IMR-90 (cell line): Measurements from ENCODE around the gene SLC6A17. TPM values are rescaled to one million over a fixed set of nuclear protein-coding genes. Genes with fewer than 3 reads are reported as not detected.

Experiments
- ATAC-seq: fragments of 200-7000 bp; cut with Tn5 transposase; 2 replicates; pipeline ENCODE4 v1.9.1; 2020; ENCODE audit warnings: low read depth, mild to moderate bottlenecking, moderate library complexity
- BruUV-seq: library from RNA; stranded (reverse); fragments of 400-500 nt; replicated peaks from 2 replicates; lab custom pipeline; 2021; lab: Mats Ljungman, UMichigan
- CTCF ChIA-PET: fragments of 300-600 bp; formaldehyde crosslinking; extraction: SDS; loops from one replicate; lab custom pipeline; 2021; ENCODE audit warnings: antibody characterized with exemption; lab: Yijun Ruan, JAX
- POLR2A ChIA-PET: fragments of 300-600 bp; sonication (Branson Sonifier 250); formaldehyde crosslinking; loops from one replicate; lab custom pipeline; 2022; ENCODE audit warnings: antibody characterized with exemption; ENCODE audit not compliant: unreplicated experiment; lab: Charles Lee
- DNase-seq: peaks from one replicate; pipeline ENCODE4 v3.0.0; 2013
- H2AFZ ChIP-seq: replicated peaks from 2 replicates; pipeline ENCODE3; 2013; ENCODE audit warnings: low read length, mild to moderate bottlenecking; ENCODE audit not compliant: poor library complexity
- H2AK5ac ChIP-seq: 2 replicates; pipeline ENCODE4 v1.6.1; 2013; ENCODE audit warnings: low read depth, low read length, inconsistent platforms
- H2AK9ac ChIP-seq: replicated peaks from 2 replicates; pipeline ENCODE3; 2013; ENCODE audit warnings: mild to moderate bottlenecking, low read depth, low read length, moderate library complexity; ENCODE audit not compliant: poor library complexity
- H2BK120ac ChIP-seq: 2 replicates; pipeline ENCODE4 v1.6.1; 2013; ENCODE audit warnings: low read depth, low read length, inconsistent platforms
- H2BK15ac ChIP-seq: 3 replicates; pipeline ENCODE4 v1.6.1; 2013; ENCODE audit warnings: low read depth, low read length, inconsistent platforms
- H2BK20ac ChIP-seq: 2 replicates; pipeline ENCODE4 v1.6.1; 2013; ENCODE audit warnings: low read depth, mild to moderate bottlenecking, inconsistent platforms, low read length, moderate library complexity
- H2BK5ac ChIP-seq: 2 replicates; pipeline ENCODE4 v1.6.1; 2013; ENCODE audit warnings: mild to moderate bottlenecking, low read depth, low read length, inconsistent platforms; ENCODE audit not compliant: poor library complexity, severe bottlenecking
- H3K14ac ChIP-seq: replicated peaks from 2 replicates; pipeline ENCODE4 v1.6.1; 2013; ENCODE audit warnings: low read depth, low read length, inconsistent platforms
- H3K18ac ChIP-seq: 2 replicates; pipeline ENCODE4 v1.6.1; 2013; ENCODE audit warnings: low read depth, low read length, control low read depth
- H3K23ac ChIP-seq: 2 replicates; pipeline ENCODE4 v1.6.1; 2013; ENCODE audit warnings: low read depth, low read length, inconsistent platforms
- H3K27ac ChIP-seq: 2 replicates; pipeline ENCODE4 v1.5.1; 2013; ENCODE audit warnings: mild to moderate bottlenecking, control low read depth, low read length; ENCODE audit not compliant: insufficient read depth
- H3K27me3 ChIP-seq: 2 replicates; pipeline ENCODE4 v1.6.1; 2013; ENCODE audit warnings: low read length; ENCODE audit not compliant: control insufficient read depth, insufficient read depth
- H3K36me3 ChIP-seq: 2 replicates; pipeline ENCODE4 v1.6.1; 2013; ENCODE audit warnings: low read length, mixed read lengths; ENCODE audit not compliant: control insufficient read depth, insufficient read depth
- H3K4ac ChIP-seq: 2 replicates; pipeline ENCODE4 v1.6.1; 2013; ENCODE audit warnings: low read depth, low read length, inconsistent platforms
- H3K4me1 ChIP-seq: 2 replicates; pipeline ENCODE4 v1.6.1; 2013; ENCODE audit warnings: low read length, mixed read lengths; ENCODE audit not compliant: control insufficient read depth, insufficient read depth
- H3K4me2 ChIP-seq: 2 replicates; pipeline ENCODE4 v1.6.1; 2013; ENCODE audit warnings: low read depth, mild to moderate bottlenecking, control low read depth, low read length, moderate library complexity
- H3K4me3 ChIP-seq: 2 replicates; pipeline ENCODE4 v1.5.1; 2013; ENCODE audit warnings: low read depth, mild to moderate bottlenecking, control low read depth, low read length, moderate library complexity; ENCODE audit not compliant: insufficient read depth
- H3K56ac ChIP-seq: 2 replicates; pipeline ENCODE4 v1.6.1; 2013; ENCODE audit warnings: low read length, inconsistent platforms; ENCODE audit not compliant: insufficient read depth; ENCODE audit errors: extremely low read depth
- H3K79me1 ChIP-seq, 2 experiments: 2 replicates each; pipeline ENCODE4 v1.6.1; 2013; ENCODE audit warnings: low read length in 2 of 2, inconsistent platforms in 1 of 2, low read depth in 1 of 2
- H3K9ac ChIP-seq: 2 replicates; pipeline ENCODE4 v1.6.1; 2013; ENCODE audit warnings: low read depth, low read length, control low read depth
- H3K9me1 ChIP-seq: 2 replicates; pipeline ENCODE4 v1.6.1; 2013; ENCODE audit warnings: low read length, inconsistent platforms; ENCODE audit not compliant: insufficient read depth
- H3K9me3 ChIP-seq: 2 replicates; pipeline ENCODE4 v1.6.1; 2013; ENCODE audit warnings: low read length; ENCODE audit not compliant: control insufficient read depth, insufficient read depth
- H4K20me1 ChIP-seq: 2 replicates; pipeline ENCODE4 v1.6.1; 2013; ENCODE audit warnings: low read length, inconsistent platforms; ENCODE audit not compliant: insufficient read depth
- H4K5ac ChIP-seq: 2 replicates; pipeline ENCODE4 v1.6.1; 2013; ENCODE audit warnings: mild to moderate bottlenecking, low read depth, low read length, control low read depth
- H4K8ac ChIP-seq, 2 experiments: 2 replicates each; pipeline ENCODE4 v1.6.1; 2013; ENCODE audit warnings: low read depth in 2 of 2, low read length in 2 of 2, control low read depth in 1 of 2, inconsistent platforms in 1 of 2
- H4K91ac ChIP-seq: 2 replicates; pipeline ENCODE4 v1.6.1; 2013; ENCODE audit warnings: low read depth, low read length, inconsistent platforms; ENCODE audit not compliant: insufficient read depth
- CHD1 ChIP-seq: IDR thresholded peaks from 2 replicates; pipeline ENCODE4 v1.6.1; 2012; ENCODE audit warnings: low read depth, low read length, improper control_type of control experiment
- MAZ ChIP-seq: IDR thresholded peaks from 2 replicates; pipeline ENCODE4 v1.6.1; 2012; ENCODE audit warnings: low read depth, mild to moderate bottlenecking, low read length, improper control_type of control experiment, moderate library complexity, borderline replicate concordance
- MXI1 ChIP-seq: IDR thresholded peaks from 2 replicates; pipeline ENCODE4 v1.6.1; 2012; ENCODE audit warnings: low read depth, mild to moderate bottlenecking, low read length, moderate library complexity, borderline replicate concordance
- SMC3 ChIP-seq: fragments of 150-350 bp; IDR thresholded peaks from 2 replicates; pipeline ENCODE4 v1.6.1; 2016; ENCODE audit warnings: low read depth, mild to moderate bottlenecking, antibody characterized with exemption, low read length, moderate library complexity
- WGBS, 2 experiments: methylation state at CpG; one replicate each; pipeline versions ENCODE4 v1.1.5 to v1.1.7; 2013; ENCODE audit warnings: missing lambda C conversion rate in 2 of 2; ENCODE audit not compliant: insufficient read length in 1 of 2; ENCODE audit errors: extremely low coverage in 2 of 2; 5-methylcytosine and 5-hydroxymethylcytosine counted together
- dilution Hi-C: fragments of 300-500 bp; cut with HindIII; formaldehyde crosslinking; loops from one replicate; pipeline ENCODE4 v1.14.3; 2018; ENCODE audit warnings: low sequenced_read_pairs; ENCODE audit not compliant: unreplicated experiment
- in situ Hi-C: fragments of 300-500 bp; cut with MboI; formaldehyde crosslinking; loops from 3 replicates; pipeline ENCODE4 v1.14.3; 2019; ENCODE audit warnings: low sequenced_read_pairs, inconsistent platforms, mixed read lengths
- intact Hi-C: fragments of 100-400 bp; cut with micrococcal nuclease; formaldehyde crosslinking; loops from 2 replicates; pipeline ENCODE4 v1.10.0; 2022
- polyA plus RNA-seq, 3 experiments: library from polyadenylated mRNA; depleted of rRNA; stranded (reverse); fragments of >200 nt; gene quantifications; 2 replicates each; pipeline ENCODE4 v1.2.3, GENCODE V29; 2012; ENCODE audit warnings: low replicate concordance in 1 of 3
- total RNA-seq: library from RNA; depleted of rRNA; stranded (reverse); fragments of >200 nt; gene quantifications from 2 replicates; pipeline ENCODE4 v1.2.3, GENCODE V29; 2012

The SLC6A17 gene
- total and polyA plus RNA-seq, 2 of the 4 experiments (the other 2 are of a cell fraction) = 0.54 to 0.82 TPM

- Histone ChIP-seq H4K8ac (no peak overlapping the region), H2AFZ (no peak overlapping the region), H4K20me1 (no peaks in the 10 kb centered on the region), H3K23ac (no peak overlapping the region), H4K91ac (no peak overlapping the region), H2BK5ac (no peak overlapping the region), H3K14ac (no peak overlapping the region), H3K79me1 (no peaks in the 10 kb centered on the region), H3K27ac (no peak overlapping the region), H4K5ac (no peak overlapping the region), H3K4me1 (peaks cover 7% of the 10 kb centered on the region), H3K36me3 (no peaks in the 10 kb centered on the region), H2AK5ac (no peak overlapping the region), H3K4ac (no peak overlapping the region), H3K9ac (no peak overlapping the region), H3K9me1 (no peaks in the 10 kb centered on the region), H2BK20ac (no peak overlapping the region), H2BK120ac (no peak overlapping the region), H2AK9ac (no peak overlapping the region), H3K27me3 (peaks cover 14% of the 10 kb centered on the region; the same call in 1 of the 2 replicates), H3K56ac (no peak overlapping the region), H3K9me3 (peaks cover 2% of the 10 kb centered on the region; the same call in 1 of the 2 replicates), H2BK15ac (no peak overlapping the region), H3K4me3 (no peak overlapping the region), H3K4me2 (no peak overlapping the region), H3K18ac (no peak overlapping the region)
- dilution Hi-C loops = no loop called here
- DNase-seq (no peak), ATAC-seq (no peak)
- intact Hi-C loops = no loop called here
- CTCF ChIA-PET = no interaction called here
- 41% methylated on average over 8 of the region's 9 CpGs; no CpG with 5 or more reads in 1 of the 2 experiments for WGBS, 2 experiments
- in situ Hi-C loops = no loop called here
- POLR2A ChIA-PET = no interaction called here
- BruUV-seq = no TSS peak
- TF ChIP-seq MXI1 (no peak), MAZ (no peak), CHD1 (no peak), SMC3 (no peak)
Measured at GRCh38 chr1:110176299-110176956, 26.1 kb downstream of the SLC6A17 start.
